Sciatic nerve (tissue), 2 donors: ENCODE data around the gene TUBAL3. TPM values are rescaled to one million over a fixed set of nuclear protein-coding genes. Genes with fewer than 3 reads are reported as not detected.

Source experiments
- ATAC-seq: fragments of 200-7000 bp; cut with Tn5 transposase; one replicate; pipeline ENCODE4 v1.9.1; 2020; ENCODE audit warnings: mild to moderate bottlenecking, moderate library complexity
- DNase-seq: peaks from one replicate; pipeline ENCODE4 v3.0.0-alpha.2; 2020; ENCODE audit warnings: low spot score
- intact Hi-C: fragments of 100-400 bp; cut with DNase I; formaldehyde crosslinking; loops from one replicate; pipeline ENCODE4 v1.14.2; 2022
- total RNA-seq: library from RNA; stranded (reverse); fragmentation: NEBNext Ultra II Directional; extraction: Animal tissue kit (Norgen Biotek cat#: 25700); gene quantifications from one replicate; pipeline ENCODE4 v1.2.1, GENCODE V29; 2021
- donor health status: DM: no; HTN: no; CAD: no.
- donor health status: DM: no; HTN: no; CAD: no.

TUBAL3 gene
- total RNA-seq, 1 donor from 2014 or later: 0.18 TPM

GRCh38 chr10:5355594-5356301 is 48.9 kb downstream of the TUBAL3 start:
- ATAC-seq (no peak), DNase-seq (no peak)
- intact Hi-C loops: no loop called here

- ATAC-seq (no peak), DNase-seq (no peak)
- intact Hi-C loops: no loop called here
These were observed 50.6 kb downstream of the TUBAL3 start for GRCh38 chr10:5354068-5354467.

- intact Hi-C loops: no loop called here
- ATAC-seq (no peak), DNase-seq (no peak)
These were observed 55.3 kb downstream of the TUBAL3 start for GRCh38 chr10:5349362-5349761.

- ATAC-seq: no peak
- no peak for DNase-seq
- intact Hi-C loops: no loop called here
These were observed 57.7 kb downstream of the TUBAL3 start for GRCh38 chr10:5346881-5347280.

GRCh38 chr10:5344746-5345145 is 59.9 kb downstream of the TUBAL3 start:
- no peak for DNase-seq
- no peak for ATAC-seq
- intact Hi-C loops: no loop called here

- no peak for ATAC-seq
- intact Hi-C loops: no loop called here
- DNase-seq: no peak
These were observed 60.6 kb downstream of the TUBAL3 start for GRCh38 chr10:5343979-5344378.

- DNase-seq (no peak), ATAC-seq (no peak)
- intact Hi-C loops: no loop called here
These were observed 61.1 kb downstream of the TUBAL3 start for GRCh38 chr10:5343561-5343960.

Other genes with a start within 250 kb of the TUBAL3 start
- gene AKR1C8, start 219.7 kb downstream of the TUBAL3 start, total RNA-seq: 0.94 TPM
- not detected for gene AKR1C4, start 208.0 kb downstream of the TUBAL3 start, total RNA-seq
- gene UCN3, start 39.9 kb downstream of the TUBAL3 start, total RNA-seq: not detected
- gene NET1, start 7.7 kb upstream of the TUBAL3 start, total RNA-seq: 86.2 TPM
- not detected for gene CALML5, start 94.7 kb upstream of the TUBAL3 start, total RNA-seq
- gene CALML3, start 120.1 kb upstream of the TUBAL3 start, total RNA-seq: not detected